Stimulated activated CD8-positive, alpha-beta memory T cell treated with anti-CD3 and anti-CD28 coated beads, Interleukin-12 subunit alpha, Interleukin-12 subunit beta, amount 100 ng/mL, for 4 hours (primary cell): Measurements from ENCODE around the gene AFDN.

Experiments
- DNase-seq: peaks from one replicate; pipeline ENCODE4 v3.0.0-alpha.2; 2020; ENCODE audit warnings: low read depth

AFDN gene

GRCh38 chr6:167840160-167840525, 13.4 kb downstream of the AFDN start:
- DNase-seq: no peak

DNA sequence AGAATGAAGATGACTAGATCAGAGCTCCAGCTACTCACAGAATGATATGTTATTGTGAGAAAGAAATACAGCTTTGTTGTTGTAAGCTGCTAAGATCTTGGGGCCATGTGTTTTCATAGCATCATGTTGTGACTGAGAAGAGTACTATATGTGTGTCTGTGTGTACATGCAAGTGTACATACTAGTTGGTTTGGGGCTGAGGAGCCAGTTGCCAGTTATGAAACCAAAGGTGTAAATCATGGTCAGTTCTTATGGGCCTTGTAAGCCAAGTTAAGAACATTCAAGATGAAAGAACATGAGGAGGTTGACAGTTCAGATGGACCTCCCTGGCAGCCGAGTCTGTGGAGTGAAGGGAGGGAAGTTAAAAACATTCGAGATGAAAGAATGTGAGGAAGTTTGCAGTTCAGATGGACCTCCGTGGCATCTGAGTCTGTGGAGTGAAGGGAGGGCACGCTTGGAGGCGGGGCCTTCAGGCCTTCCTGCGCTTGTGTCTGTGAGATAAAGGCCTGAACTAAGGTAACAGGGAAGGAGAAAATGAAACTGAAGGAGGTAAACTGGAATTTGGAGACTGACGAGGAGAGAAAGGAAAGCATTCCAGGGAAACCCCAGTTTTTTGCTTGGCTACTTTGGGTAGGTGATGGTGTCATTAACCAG, 13.9 kb downstream of the AFDN start:
- no peak for DNase-seq

DNA sequence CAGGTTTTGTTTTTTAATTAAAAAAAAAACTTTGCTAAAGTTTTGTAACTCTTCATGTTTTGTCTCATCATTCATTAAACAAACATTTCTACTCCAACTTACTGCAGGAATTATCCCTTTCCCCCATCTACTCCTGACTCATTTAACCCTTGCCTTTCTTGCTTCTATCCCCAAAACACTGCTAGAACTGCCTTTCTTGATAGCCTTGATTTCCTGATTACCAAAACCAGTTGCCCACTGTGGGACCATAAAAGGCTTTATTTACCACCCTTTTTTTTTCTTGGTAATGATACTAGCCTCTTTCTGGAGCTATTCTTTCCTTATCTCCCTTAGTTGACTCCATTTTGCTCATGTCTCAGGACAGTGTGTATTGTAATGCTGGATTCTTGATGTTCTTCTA, 15.3 kb downstream of the AFDN start:
- no peak for DNase-seq

GRCh38 chr6:167842457-167842856, 15.7 kb downstream of the AFDN start:
- DNase-seq: no peak

DNA sequence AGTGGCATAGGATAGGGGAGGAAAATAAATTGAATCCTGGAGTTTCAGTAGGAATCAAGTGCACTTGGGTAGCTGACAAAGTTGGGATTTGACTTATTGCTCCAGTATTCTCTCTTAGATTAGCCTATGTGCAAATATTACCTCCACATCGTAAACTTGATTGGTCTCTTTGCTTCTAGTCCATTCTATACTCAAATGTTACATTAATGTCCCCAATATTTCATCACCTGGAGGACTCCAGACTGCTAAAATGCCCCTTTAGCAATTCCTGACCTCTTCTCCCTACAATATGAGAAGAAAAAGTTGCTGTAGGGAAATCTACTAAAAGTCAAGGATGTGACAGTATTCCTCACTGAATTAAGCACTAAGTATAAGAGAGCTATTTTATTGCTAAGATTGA, 16.3 kb downstream of the AFDN start:
- no peak for DNase-seq

GRCh38 chr6:167845856-167846255, 19.1 kb downstream of the AFDN start:
- no peak for DNase-seq

GRCh38 chr6:167846997-167847606, 20.4 kb downstream of the AFDN start:
- no peak for DNase-seq

DNA sequence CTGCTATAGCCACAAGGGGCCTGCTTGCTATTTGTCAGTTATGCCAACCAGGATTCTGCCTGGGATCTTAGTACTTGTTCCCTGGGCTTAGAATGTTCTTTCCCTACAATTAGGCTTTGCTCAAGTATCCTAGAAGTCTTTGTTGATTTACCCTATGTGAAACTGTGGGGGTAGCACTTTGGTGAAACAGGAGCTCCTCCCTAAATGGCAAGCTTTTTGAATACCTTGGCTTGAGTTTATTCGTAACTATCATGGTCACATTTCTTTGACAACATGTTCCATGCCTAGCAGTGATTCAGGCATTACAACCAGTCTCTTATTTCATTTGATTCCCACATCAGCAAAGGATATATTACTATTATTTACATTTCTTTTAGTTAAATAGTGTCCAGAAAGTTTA, 21.2 kb downstream of the AFDN start:
- DNase-seq: no peak

DNA sequence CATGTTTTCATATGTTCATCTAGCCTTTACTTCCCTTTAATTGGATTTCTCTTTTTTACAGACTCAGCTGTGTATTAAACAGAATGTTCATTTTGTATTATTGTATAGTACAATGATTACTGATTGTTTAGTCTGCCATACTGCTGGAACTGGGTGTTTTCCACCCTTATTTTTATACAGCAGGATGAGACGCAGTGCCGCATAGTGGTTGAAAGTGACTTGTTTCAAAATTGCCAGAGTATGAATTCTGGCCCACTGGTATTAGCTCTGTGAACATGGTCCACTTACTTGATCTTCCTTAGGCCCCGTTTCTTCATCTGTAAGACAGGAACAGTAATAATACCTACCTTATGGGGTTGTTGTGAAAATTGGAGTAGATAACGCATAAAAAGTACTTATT, 22.1 kb downstream of the AFDN start:
- no peak for DNase-seq

DNA sequence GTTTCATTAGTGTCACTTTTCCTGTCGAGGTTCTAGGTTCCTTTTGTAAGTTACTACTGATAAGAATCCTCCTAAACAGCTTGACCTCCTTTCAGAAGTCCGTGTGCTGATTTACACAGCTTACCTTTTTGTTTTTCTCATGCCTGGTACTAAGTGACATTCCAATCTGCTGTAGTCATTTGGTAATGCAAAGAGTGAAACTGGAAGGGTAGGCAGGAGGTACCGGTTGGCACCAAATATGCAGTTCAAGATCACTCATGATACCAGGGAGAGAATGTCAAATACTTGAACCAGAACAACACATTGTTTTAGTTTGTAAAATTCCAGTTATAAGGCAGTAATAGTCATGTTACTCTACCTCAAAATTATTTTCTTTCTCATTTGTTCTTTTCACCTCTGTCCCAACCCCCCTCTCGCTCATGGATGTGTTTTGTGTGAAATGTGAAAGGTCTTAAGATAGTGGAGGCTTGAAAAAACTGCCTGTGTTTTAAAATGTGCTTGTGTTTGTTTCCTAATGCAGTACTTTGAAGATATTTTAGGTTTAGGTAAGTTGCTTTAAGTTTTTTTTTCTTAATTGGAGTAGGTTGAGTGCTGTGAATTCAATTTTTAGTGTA, 23.2 kb downstream of the AFDN start:
- DNase-seq: no peak

GRCh38 chr6:167850782-167851181, 24.1 kb downstream of the AFDN start:
- no peak for DNase-seq

DNA sequence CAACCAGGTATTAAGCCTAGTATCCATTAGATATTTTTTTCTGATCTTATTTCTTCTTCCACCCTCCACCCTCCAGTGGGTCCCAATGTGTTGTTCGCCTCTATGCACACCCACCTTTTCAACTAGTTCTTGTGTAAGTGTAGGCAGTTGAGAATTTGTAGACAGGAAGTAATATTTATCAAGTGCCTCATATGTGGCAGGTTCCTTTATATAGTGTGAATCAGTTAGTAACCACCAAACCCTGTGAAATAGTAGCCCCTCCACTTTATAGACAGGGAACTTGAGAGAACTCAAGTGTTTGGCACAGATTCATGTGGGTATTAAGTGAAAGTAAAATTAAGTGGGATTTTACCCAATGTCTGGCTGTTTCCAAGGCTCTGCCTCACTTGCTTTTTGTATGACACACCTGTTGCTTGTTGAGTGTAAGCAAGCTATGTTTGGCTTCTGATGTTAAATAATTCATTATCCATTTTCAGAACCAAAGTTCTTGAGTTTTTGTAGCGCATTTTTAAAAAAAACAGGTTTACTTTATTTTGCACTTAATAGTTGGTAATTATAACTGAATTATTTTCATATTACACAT, 24.8 kb downstream of the AFDN start:
- DNase-seq: no peak

DNA sequence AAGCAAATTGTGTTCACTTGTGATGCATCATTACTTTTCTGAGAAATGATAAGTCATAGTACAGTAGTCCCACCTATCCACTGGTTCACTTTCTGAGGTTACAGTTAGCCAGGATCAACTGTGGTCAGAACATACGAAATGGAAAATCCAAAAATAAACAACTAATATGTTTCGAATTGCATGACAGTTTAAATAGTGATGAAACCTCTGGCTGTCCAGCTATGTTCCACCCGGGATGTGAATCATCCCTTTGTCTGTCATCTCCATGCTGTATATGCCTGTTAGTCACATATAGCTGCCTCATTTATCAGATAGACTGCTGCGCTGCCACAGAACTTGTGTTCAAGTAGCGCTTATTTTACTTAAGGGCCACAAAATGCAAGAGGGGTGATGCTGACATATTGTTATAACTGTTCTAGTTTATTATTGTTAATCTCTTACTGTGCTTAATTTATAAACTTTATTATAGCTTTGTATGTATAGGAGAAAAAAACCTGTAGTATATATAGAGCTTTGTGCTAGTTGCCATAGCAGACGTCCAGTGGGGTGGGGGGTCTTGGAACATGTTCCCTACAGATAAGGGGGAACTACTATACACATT, 29.2 kb downstream of the AFDN start:
- no peak for DNase-seq

DNA sequence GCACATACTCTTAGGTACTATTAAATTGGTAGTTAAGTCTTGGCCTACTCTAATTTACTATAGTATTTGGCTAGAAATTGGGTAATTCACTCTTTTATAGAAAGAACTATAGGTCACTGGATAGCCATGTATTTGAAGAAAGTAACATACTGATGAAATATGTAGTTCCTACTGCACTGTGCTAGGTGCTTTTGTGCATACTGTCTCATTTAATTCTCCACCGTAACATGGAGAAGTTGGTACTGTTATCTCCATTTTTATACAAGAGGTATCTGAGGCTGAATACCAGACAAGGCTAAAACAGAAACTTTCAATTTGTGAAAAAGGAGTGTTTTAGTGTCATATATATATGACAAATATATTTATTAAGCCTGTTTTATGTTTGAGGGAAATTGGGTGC, 29.8 kb downstream of the AFDN start:
- no peak for DNase-seq

DNA sequence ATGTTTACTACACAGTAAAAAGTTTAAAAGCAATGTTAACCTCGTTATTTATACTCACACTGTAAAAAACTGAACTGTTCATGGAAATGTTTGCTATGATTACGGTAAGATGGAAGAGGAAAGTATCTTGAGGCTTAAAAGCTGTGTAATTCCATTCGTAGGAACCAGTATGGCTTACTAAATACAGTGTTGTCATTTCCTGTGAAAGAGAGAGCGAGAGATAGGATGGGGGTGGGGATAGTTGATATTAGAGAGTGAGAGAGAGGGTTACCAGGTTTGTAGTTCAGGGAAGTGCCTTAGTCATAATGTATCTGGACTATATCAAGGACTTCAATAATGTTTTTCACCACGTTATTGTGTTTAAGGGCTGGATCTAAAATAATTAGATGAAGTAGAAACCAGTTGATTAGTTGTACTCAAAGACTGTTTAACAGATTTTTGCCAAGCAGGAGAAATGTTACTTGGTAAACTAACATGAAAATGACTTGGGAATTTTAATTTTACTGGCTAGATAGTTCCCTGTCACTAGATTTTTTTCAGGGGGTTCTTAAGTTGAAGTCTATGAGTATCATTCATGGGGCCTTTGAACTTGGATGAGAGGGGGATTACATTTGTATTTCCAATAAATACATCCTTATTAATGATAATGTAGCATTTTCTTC, 30.4 kb downstream of the AFDN start:
- no peak for DNase-seq

DNA sequence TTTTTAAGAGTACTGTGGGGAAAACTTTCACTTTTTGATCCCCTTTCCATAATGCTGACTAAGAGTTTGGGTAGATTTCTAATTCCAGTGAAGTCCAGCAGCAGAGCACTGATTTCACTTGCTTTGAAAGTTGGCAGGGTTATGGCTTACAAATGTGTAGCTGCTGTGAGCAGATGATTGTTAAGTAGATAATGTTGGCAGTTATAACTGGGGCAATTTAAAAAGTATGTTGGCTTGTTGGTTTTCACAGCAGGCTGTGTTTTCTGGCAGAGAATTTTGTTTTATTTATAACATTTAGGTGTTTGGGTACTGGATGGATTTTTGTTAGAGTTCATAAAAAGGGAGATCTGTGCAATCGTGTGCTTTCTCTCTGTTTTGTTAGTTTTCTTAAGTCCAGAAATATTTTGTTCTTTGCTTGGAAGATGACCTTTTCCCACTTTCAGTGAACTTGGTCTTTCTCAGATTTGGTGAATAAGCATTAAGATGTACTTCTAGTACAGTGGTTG, 31.4 kb downstream of the AFDN start:
- DNase-seq: no peak

DNA sequence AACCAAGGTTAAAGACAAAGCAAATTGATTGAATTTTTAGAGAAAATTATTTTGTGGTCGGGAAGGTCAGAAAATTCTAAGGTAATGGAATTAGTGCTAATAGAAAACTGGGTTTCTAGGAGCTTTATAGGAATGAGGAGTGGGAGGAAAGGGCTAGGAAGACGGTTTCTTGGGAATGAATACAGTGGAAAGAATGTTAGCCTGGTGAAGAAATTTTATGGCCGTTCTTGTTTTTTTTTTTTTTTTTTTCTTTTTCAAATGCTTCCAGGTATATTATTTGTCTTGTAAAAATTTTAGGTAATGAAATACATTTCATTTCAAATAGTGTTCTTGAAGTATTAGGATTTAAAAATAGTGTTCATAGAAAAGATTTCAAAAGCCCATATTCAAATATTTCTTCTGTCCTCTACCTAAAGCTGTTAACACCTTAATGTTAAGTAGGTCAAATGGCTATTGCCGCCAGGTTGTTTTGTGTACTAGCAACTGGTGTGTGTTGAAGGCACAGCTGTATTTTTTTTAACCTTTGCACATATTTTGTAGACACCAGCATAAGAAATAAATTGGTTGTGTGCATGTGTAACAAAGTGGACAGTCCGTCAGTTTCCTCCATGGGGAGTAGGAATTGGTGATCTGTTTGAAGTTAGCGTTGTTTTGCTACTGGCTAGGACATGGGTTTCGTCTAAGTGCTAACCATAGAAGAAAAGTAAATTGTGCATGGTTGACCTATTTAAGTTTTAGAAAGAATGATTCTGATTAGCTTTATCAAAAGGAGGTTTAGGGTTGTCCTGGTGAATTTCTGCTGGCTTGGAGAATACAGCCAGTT, 32.3 kb downstream of the AFDN start:
- DNase-seq: no peak

DNA sequence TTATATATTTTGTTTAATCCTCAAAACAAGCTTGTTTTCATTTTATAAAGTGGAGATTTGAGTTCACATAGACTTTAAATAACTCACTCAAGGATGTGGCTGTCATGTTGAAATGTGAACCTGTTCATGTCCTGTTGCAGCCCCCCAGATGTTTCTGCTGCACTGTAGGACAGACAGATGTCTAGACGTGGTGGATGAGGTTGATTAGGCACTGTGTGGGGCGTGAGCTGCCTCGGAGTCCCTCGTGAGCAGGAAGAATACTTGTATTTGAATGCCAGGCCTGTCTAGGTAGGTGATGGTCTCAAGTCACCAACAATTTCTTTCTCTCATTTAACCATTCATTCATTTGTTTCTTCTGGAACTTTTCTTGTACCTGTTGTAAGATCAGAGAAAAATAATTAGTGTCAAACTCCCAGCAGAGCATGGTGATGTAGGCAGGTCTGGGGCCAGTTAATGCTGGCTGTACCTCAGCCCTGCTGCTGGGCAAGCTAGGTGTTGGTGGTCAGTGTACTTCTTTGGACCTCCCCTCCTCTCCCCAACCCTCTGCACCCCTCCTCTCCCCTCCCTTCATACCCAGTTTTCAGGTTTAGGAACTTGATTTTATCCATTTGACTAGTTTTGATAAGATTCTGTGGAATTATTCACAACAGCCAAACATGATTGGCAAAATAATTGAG, 34.0 kb downstream of the AFDN start:
- DNase-seq: no peak

GRCh38 chr6:167861424-167861823, 34.7 kb downstream of the AFDN start:
- no peak for DNase-seq

DNA sequence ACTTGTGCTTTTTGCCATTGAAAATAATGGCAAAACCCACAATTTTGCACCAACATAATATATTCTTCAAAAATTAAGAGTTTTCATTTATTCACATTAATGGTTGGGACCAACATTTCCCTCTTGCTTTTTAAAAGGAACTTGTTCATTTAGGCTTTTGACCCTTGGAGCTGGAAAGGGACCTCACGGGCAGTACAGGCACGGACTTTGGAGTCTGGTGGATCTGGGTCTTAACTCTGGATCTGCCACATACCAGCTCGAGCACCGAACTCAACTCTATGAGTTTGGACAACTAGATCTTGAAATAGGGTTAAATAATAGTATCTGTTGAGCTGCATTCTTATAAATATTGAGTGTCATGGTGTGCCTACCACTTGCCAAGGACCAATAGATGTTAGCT, 37.2 kb downstream of the AFDN start:
- DNase-seq: no peak

DNA sequence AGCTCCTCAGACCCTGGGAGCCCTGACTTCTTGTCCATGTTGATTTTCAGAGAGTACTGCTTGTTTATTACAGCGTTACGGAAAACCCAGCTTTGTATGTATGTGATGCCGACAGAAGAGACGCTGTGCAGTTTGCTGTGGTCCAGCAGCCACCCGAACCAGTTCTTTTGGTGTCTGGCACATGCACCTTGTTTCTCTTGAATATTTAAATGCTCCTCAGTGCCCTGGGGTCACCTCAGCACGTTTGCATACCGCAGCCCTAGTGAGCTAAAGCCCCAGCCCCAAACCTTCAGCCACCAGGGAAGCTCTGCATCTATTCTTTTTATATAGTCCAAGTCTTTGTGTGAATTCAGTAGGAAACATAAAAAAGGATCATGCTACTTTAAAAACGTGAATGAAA, 39.9 kb downstream of the AFDN start:
- no peak for DNase-seq
